Neuronal stem cell (in vitro differentiated cells): ENCODE data around the gene KMT5C.

Experiments
- DNase-seq: peaks from one replicate; pipeline ENCODE4 v3.0.0-alpha.2; 2013; ENCODE audit warnings: low spot score
- H2AFZ ChIP-seq: one replicate; pipeline ENCODE4 v1.6.1; 2013; ENCODE audit warnings: mild to moderate bottlenecking, low read length, inconsistent platforms
- H2AK5ac ChIP-seq: 2 replicates; pipeline ENCODE4 v1.6.1; 2013; ENCODE audit warnings: low read depth, mild to moderate bottlenecking, inconsistent platforms, low read length, moderate library complexity, mixed read lengths
- H2BK120ac ChIP-seq: 2 replicates; pipeline ENCODE4 v1.6.1; 2013; ENCODE audit warnings: low read depth, mild to moderate bottlenecking, inconsistent platforms, low read length, moderate library complexity, mixed read lengths
- H2BK12ac ChIP-seq: one replicate; pipeline ENCODE4 v1.6.1; 2013; ENCODE audit warnings: low read length, inconsistent platforms
- H2BK15ac ChIP-seq: 2 replicates; pipeline ENCODE4 v1.6.1; 2013; ENCODE audit warnings: mild to moderate bottlenecking, low read length, inconsistent platforms, mixed read lengths
- H2BK5ac ChIP-seq: one replicate; pipeline ENCODE4 v1.6.1; 2013; ENCODE audit warnings: inconsistent platforms, mild to moderate bottlenecking, low read length, moderate library complexity
- H3K14ac ChIP-seq: one replicate; pipeline ENCODE4 v1.6.1; 2013; ENCODE audit warnings: low read length, inconsistent platforms
- H3K18ac ChIP-seq: 2 replicates; pipeline ENCODE4 v1.6.1; 2013; ENCODE audit warnings: low read length, inconsistent platforms
- H3K23ac ChIP-seq: 2 replicates; pipeline ENCODE4 v1.6.1; 2013; ENCODE audit warnings: low read depth, mild to moderate bottlenecking, mixed read lengths, low read length, inconsistent platforms; ENCODE audit not compliant: poor library complexity
- H3K27ac ChIP-seq: replicated peaks from 3 replicates; pipeline ENCODE4 v1.5.1; 2013; ENCODE audit warnings: low read length, inconsistent platforms
- H3K27me3 ChIP-seq, 3 experiments: 2 replicates each; pipeline ENCODE4 v1.6.1; 2013; ENCODE audit warnings: low read length in 3 of 3, mild to moderate bottlenecking in 2 of 3, inconsistent platforms in 1 of 3, low read depth in 1 of 3, mixed read lengths in 1 of 3, moderate library complexity in 1 of 3; ENCODE audit not compliant: control insufficient read depth in 3 of 3, insufficient read depth in 3 of 3
- H3K36me3 ChIP-seq, 2 donors: replicated peaks in 1 of 2; 2 replicates each; pipeline ENCODE4 v1.6.1; 2013; ENCODE audit warnings: low read length in 2 of 2; ENCODE audit not compliant: control insufficient read depth in 2 of 2, insufficient read depth in 2 of 2
- H3K4ac ChIP-seq: 2 replicates; pipeline ENCODE4 v1.6.1; 2013; ENCODE audit warnings: inconsistent platforms, mild to moderate bottlenecking, low read length, moderate library complexity
- H3K4me1 ChIP-seq, 2 donors: 1 replicate in 1 of 2; 2 replicates in 1 of 2; pipeline ENCODE4 v1.6.1; 2013; ENCODE audit warnings: low read length in 2 of 2, low read depth in 1 of 2; ENCODE audit not compliant: control insufficient read depth in 2 of 2, insufficient read depth in 1 of 2
- H3K4me2 ChIP-seq: one replicate; pipeline ENCODE4 v1.6.1; 2013; ENCODE audit warnings: mild to moderate bottlenecking, low read length, inconsistent platforms; ENCODE audit not compliant: insufficient read depth, poor library complexity, severe bottlenecking
- H3K4me3 ChIP-seq, 2 donors: 2 replicates each; pipeline ENCODE4 v1.5.1; 2013; ENCODE audit warnings: low read length in 2 of 2, mild to moderate bottlenecking in 2 of 2, inconsistent platforms in 1 of 2, moderate library complexity in 1 of 2
- H3K79me1 ChIP-seq: one replicate; pipeline ENCODE4 v1.6.1; 2013; ENCODE audit warnings: low read depth, mild to moderate bottlenecking, inconsistent platforms, low read length, moderate library complexity
- H3K9ac ChIP-seq: one replicate; pipeline ENCODE4 v1.6.1; 2013; ENCODE audit warnings: mild to moderate bottlenecking, low read depth, low read length, inconsistent platforms; ENCODE audit not compliant: poor library complexity
- H3K9me3 ChIP-seq, 2 donors: replicated peaks in 1 of 2; 2 replicates each; pipeline versions ENCODE3 to v1.6.1; 2013; ENCODE audit warnings: low read length in 2 of 2, mild to moderate bottlenecking in 2 of 2, inconsistent platforms in 1 of 2, low read depth in 1 of 2, mixed read lengths in 1 of 2, moderate library complexity in 1 of 2; ENCODE audit not compliant: control insufficient read depth in 2 of 2, insufficient read depth in 1 of 2
- H4K8ac ChIP-seq: one replicate; pipeline ENCODE4 v1.6.1; 2013; ENCODE audit warnings: low read depth, mild to moderate bottlenecking, inconsistent platforms, low read length, moderate library complexity
- H4K91ac ChIP-seq: one replicate; pipeline ENCODE4 v1.6.1; 2013; ENCODE audit warnings: low read length, low read depth, mild to moderate bottlenecking, inconsistent platforms; ENCODE audit not compliant: poor library complexity
- WGBS, 2 donors: extraction: QIAGEN DNeasy Blood & Tissue Kit; methylation state at CpG; one replicate each; pipeline ENCODE4 v1.1.7; 2013; ENCODE audit warnings: missing lambda C conversion rate in 2 of 2, mixed read lengths in 1 of 2; ENCODE audit not compliant: insufficient read length in 2 of 2, insufficient replicate concordance in 1 of 2; ENCODE audit errors: extremely low coverage in 2 of 2; 5-methylcytosine and 5-hydroxymethylcytosine counted together

The KMT5C gene

GRCh38 chr19:55386493-55386971, 46.9 kb downstream of the KMT5C start:
- peaks cover 2% of the 10 kb centered on the region in 2 donors for H3K9me3 ChIP-seq
- H2BK12ac ChIP-seq, result no peak overlapping the region
- no peak overlapping the region for H2BK15ac ChIP-seq
- no CpG with 5 or more reads among the region's 33 CpGs for WGBS, 2 donors
- H3K36me3 ChIP-seq, result peaks cover 44 to 52% of the 10 kb centered on the region in 2 donors
- peaks cover 26% of the 10 kb centered on the region for H3K79me1 ChIP-seq
- peak overlapping the region; percentile 96 for H3K4me2 ChIP-seq
- peak overlapping the region; percentile 87 to 89 for H3K4me3 ChIP-seq
- H3K18ac ChIP-seq, result peak overlapping the region; percentile 70
- no peak overlapping the region for H2AFZ ChIP-seq
- peak overlapping the region; percentile 79 for H3K14ac ChIP-seq
- H2AK5ac ChIP-seq, result peak overlapping the region; percentile 43
- peak overlapping the region; percentile 7 for H3K4ac ChIP-seq
- H4K91ac ChIP-seq, result no peak overlapping the region
- peak overlapping the region; percentile 95 for H3K9ac ChIP-seq
- no peak overlapping the region for H2BK120ac ChIP-seq
- H4K8ac ChIP-seq, result no peak overlapping the region
- H3K4me1 ChIP-seq, result peaks cover 33 to 40% of the 10 kb centered on the region in 2 donors
- peak overlapping the region; percentile 100 for H3K23ac ChIP-seq
- no peak for DNase-seq
- H2BK5ac ChIP-seq, result peak overlapping the region; percentile 62
- no peak overlapping the region for H3K27ac ChIP-seq
- peaks cover 0 to 3% (median 0%) of the 10 kb centered on the region in 3 experiments for H3K27me3 ChIP-seq

DNA sequence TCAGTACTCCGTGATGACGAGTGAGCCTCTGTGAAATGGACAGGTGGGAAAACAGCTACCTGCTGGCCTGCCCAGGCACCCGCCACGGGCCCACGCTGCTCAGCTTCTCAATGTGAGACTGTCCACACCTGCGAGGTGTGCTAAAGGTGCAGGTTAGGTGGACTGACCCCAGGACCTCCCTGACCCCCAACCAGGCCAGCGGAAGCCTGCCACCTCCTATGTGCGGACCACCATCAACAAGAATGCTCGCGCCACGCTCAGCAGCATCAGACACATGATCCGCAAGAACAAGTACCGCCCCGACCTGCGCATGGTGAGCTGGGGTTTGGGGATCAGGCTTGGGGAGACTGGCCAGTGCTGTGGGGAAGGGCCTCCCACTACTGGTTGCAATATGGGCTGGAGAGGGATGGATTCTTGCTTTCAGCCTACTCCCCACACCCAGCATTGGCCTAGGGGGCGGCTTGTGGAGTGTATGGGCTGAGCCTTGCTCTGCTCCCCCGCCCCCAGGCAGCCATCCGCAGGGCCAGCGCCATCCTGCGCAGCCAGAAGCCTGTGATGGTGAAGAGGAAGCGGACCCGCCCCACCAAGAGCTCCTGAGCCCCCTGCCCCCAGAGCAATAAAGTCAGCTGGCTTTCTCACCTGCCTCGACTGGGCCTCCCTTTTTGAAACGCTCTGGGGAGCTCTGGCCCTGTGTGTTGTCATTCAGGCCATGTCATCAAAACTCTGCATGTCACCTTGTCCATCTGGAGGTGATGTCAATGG, 48.2 kb downstream of the KMT5C start:
- H2AK5ac ChIP-seq, result no peak overlapping the region
- no peak overlapping the region for H3K27ac ChIP-seq
- H3K27me3 ChIP-seq, result peaks cover 0 to 3% (median 0%) of the 10 kb centered on the region in 3 experiments
- DNase-seq, result no peak
- H3K14ac ChIP-seq, result no peak overlapping the region
- peak overlapping the region; percentile 22 for H3K4me2 ChIP-seq
- no peak overlapping the region for H3K18ac ChIP-seq
- H2BK12ac ChIP-seq, result no peak overlapping the region
- no peak overlapping the region for H2BK120ac ChIP-seq
- WGBS, 2 donors, result no CpG with 5 or more reads among the region's 24 CpGs
- H3K4me1 ChIP-seq, result peaks cover 33 to 47% of the 10 kb centered on the region in 2 donors
- H3K4ac ChIP-seq, result no peak overlapping the region
- peaks cover 44 to 57% of the 10 kb centered on the region in 2 donors for H3K36me3 ChIP-seq
- no peak overlapping the region for H2AFZ ChIP-seq
- H3K9me3 ChIP-seq, result peaks cover 0 to under 1% of the 10 kb centered on the region in 2 donors
- peak overlapping the region; percentile 15 to 89 for H3K4me3 ChIP-seq
- peaks cover 26% of the 10 kb centered on the region for H3K79me1 ChIP-seq
- no peak overlapping the region for H4K91ac ChIP-seq
- peak overlapping the region; percentile 3 for H3K23ac ChIP-seq
- peak overlapping the region; percentile 68 for H3K9ac ChIP-seq
- no peak overlapping the region for H2BK15ac ChIP-seq
- no peak overlapping the region for H2BK5ac ChIP-seq
- H4K8ac ChIP-seq, result no peak overlapping the region

DNA sequence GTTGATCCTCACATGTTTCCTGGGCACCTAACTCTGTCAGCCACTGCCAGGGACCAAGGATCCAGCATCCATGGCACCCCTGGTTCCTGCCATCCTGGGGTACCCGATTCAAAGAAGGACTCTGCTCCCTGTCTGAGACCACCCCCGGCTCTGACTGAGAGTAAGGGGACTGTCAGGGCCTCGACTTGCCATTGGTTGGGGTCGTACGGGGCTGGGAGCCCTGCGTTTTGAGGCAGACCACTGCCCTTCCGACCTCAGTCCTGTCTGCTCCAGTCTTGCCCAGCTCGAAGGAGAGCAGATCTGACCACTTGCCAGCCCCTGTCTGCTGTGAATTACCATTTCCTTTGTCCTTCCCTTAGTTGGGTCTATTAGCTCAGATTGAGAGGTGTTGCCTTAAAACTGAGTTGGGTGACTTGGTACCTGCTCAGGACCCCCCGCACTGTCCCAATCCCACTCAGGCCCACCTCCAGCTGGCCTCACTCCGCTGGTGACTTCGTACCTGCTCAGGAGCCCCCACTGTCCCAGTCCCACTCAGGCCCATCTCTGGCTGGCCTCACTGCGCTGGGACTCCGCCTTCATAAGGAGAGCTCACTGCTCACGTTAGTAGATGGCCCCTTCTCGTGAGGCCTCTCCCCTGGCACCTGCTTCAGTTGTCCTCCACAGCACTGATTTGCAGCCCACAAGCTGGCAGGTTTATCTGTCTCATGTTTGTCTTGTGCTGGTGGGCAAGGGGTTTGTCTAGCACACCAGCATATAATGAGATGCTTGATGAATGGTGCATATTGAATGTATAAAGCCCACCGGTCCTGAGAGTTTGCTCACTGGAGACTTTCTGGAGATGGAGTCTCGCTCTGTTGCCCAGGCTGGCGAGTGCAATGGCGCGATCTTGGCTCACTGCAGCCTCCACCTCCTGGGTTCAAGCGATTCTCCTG, 50.0 kb downstream of the KMT5C start:
- H3K14ac ChIP-seq, result no peak overlapping the region
- H2BK12ac ChIP-seq, result no peak overlapping the region
- H3K4me3 ChIP-seq, result no peak overlapping the region
- peak overlapping the region; percentile 50 for H3K9ac ChIP-seq
- no CpG with 5 or more reads among the region's 21 CpGs for WGBS, 2 donors
- no peak overlapping the region for H3K18ac ChIP-seq
- no peak overlapping the region for H2BK120ac ChIP-seq
- H3K4me1 ChIP-seq, result peaks cover 32 to 38% of the 10 kb centered on the region in 2 donors
- no peak overlapping the region for H2AK5ac ChIP-seq
- no peak overlapping the region for H4K8ac ChIP-seq
- H3K4me2 ChIP-seq, result no peak overlapping the region
- H3K4ac ChIP-seq, result no peak overlapping the region
- peaks cover 44 to 57% of the 10 kb centered on the region in 2 donors for H3K36me3 ChIP-seq
- H4K91ac ChIP-seq, result no peak overlapping the region
- H2AFZ ChIP-seq, result no peak overlapping the region
- H3K9me3 ChIP-seq, result no peaks in the 10 kb centered on the region
- no peak overlapping the region for H2BK15ac ChIP-seq
- peak overlapping the region; percentile 19 for H3K27ac ChIP-seq
- no peaks in the 10 kb centered on the region for H3K27me3 ChIP-seq
- DNase-seq, result no peak
- H3K23ac ChIP-seq, result no peak overlapping the region
- peaks cover 26% of the 10 kb centered on the region for H3K79me1 ChIP-seq
- H2BK5ac ChIP-seq, result no peak overlapping the region
